Measurements from ENCODE around the gene GNB1L. TPM values are rescaled to one million over a fixed set of nuclear protein-coding genes. Genes with fewer than 3 reads are reported as not detected.

The GNB1L gene
- total and polyA plus RNA-seq, 9 of the 15 experiments (the other 6 are each of a cell fraction or from before 2014, with no cell fraction given) = 0.56 to 50.5 (median 10.2) TPM

- TF ChIP-seq CREB5 (CRISPR knock-in tag; IDR thresholded peaks at IDR 0.05) (no peak), ZFP1 (CRISPR knock-in tag; IDR thresholded peaks at IDR 0.05) (no peak), CBFA2T2 (conservative IDR thresholded peaks at IDR 0.05) (no peak), CSDE1 (IDR thresholded peaks at IDR 0.05) (no peak), SPI1 (IDR thresholded peaks at IDR 0.05; ENCODE audit: borderline replicate concordance, low read depth, low read length) (peak; percentile 49; the same call in 1 of the 2 replicates), SNAPC5 (CRISPR knock-in tag; IDR thresholded peaks at IDR 0.05) (no peak), RERE (CRISPR knock-in tag; IDR thresholded peaks at IDR 0.05; ENCODE audit: borderline replicate concordance) (no peak), ARNT (IDR thresholded peaks at IDR 0.05) (no peak), ZMIZ1 (IDR thresholded peaks at IDR 0.05; ENCODE audit: low read depth in 2 of 2, low read length in 2 of 2) (no peak), ZFX (CRISPR knock-in tag; IDR thresholded peaks at IDR 0.05) (no peak), FOXA1 (IDR thresholded peaks at IDR 0.05; ENCODE audit: borderline replicate concordance) (no peak), ZNF140 (CRISPR knock-in tag; IDR thresholded peaks at IDR 0.05) (no peak), RBM39 (optimal IDR thresholded peaks at IDR 0.05; ENCODE audit: low read depth, low read length) (no peak), PURB (CRISPR knock-in tag; IDR thresholded peaks at IDR 0.05; ENCODE audit: low read depth) (no peak), SNIP1 (IDR thresholded peaks at IDR 0.05; ENCODE audit: low read depth) (no peak), TCF7L2 (IDR thresholded peaks at IDR 0.05; ENCODE audit: low read depth, low read length) (no peak), SMAD2 (IDR thresholded peaks at IDR 0.05; ENCODE audit: low read depth, low read length) (no peak), TRIM24 (IDR thresholded peaks at IDR 0.05) (no peak), PHB (CRISPR knock-in tag; IDR thresholded peaks at IDR 0.05) (no peak)
Measured at GRCh38 chr22:19766511-19767426, 87.9 kb downstream of the GNB1L start (continued).
